Activated naive CD8-positive, alpha-beta T cell treated with anti-CD3 and anti-CD28 coated beads for 36 hours (primary cell): ENCODE results near the gene CYP27A1. TPM values are rescaled to one million over a fixed set of nuclear protein-coding genes. Genes with fewer than 3 reads are reported as not detected.

Experiments used
- DNase-seq: peaks from one replicate; pipeline ENCODE4 v3.0.0; 2021
- H3K27ac Mint-ChIP-seq: one replicate; pipeline ENCODE4 v1.8.0; 2022; ENCODE audit warnings: mild to moderate bottlenecking, moderate library complexity, mixed read lengths
- H3K27me3 Mint-ChIP-seq: one replicate; pipeline ENCODE4 v1.8.0; 2022; ENCODE audit warnings: mild to moderate bottlenecking, mixed read lengths
- H3K36me3 Mint-ChIP-seq: one replicate; pipeline ENCODE4 v1.8.0; 2021; ENCODE audit warnings: mild to moderate bottlenecking, mixed read lengths
- H3K4me1 Mint-ChIP-seq: one replicate; pipeline ENCODE4 v1.8.0; 2021; ENCODE audit warnings: mixed read lengths
- H3K4me3 Mint-ChIP-seq: one replicate; pipeline ENCODE4 v1.8.0; 2022; ENCODE audit warnings: mild to moderate bottlenecking, moderate library complexity, mixed read lengths
- H3K9me3 Mint-ChIP-seq: one replicate; pipeline ENCODE4 v1.8.0; 2022; ENCODE audit warnings: mixed read lengths
- total RNA-seq, 2 experiments: library from RNA; stranded (reverse); gene quantifications; one replicate each; pipeline ENCODE4 v1.2.3, GENCODE V29; 2021

The CYP27A1 gene
- total RNA-seq, 2 experiments from 2014 or later, result not detected

GRCh38 chr2:218850796-218851195 lies 68.8 kb downstream of the CYP27A1 start:
- no peak for DNase-seq
- Mint-ChIP-seq H3K4me1 (no peaks in the 10 kb centered on the region), H3K9me3 (no peaks in the 10 kb centered on the region), H3K27me3 (peaks cover 59% of the 10 kb centered on the region), H3K4me3 (no peak overlapping the region), H3K27ac (no peak overlapping the region), H3K36me3 (no peaks in the 10 kb centered on the region)

- Mint-ChIP-seq H3K36me3 (no peaks in the 10 kb centered on the region), H3K4me1 (no peaks in the 10 kb centered on the region), H3K27ac (no peak overlapping the region), H3K4me3 (no peak overlapping the region), H3K9me3 (no peaks in the 10 kb centered on the region), H3K27me3 (peaks cover 64% of the 10 kb centered on the region)
- no peak for DNase-seq
Measured at GRCh38 chr2:218851286-218851685, 69.3 kb downstream of the CYP27A1 start.

GRCh38 chr2:218852911-218853667 lies 71.1 kb downstream of the CYP27A1 start:
- Mint-ChIP-seq H3K9me3 (no peaks in the 10 kb centered on the region), H3K4me1 (peaks cover 3% of the 10 kb centered on the region), H3K27ac (no peak overlapping the region), H3K4me3 (no peak overlapping the region), H3K36me3 (no peaks in the 10 kb centered on the region), H3K27me3 (peaks cover 75% of the 10 kb centered on the region)
- peak; percentile 45 for DNase-seq

- Mint-ChIP-seq H3K4me1 (peaks cover 3% of the 10 kb centered on the region), H3K9me3 (no peaks in the 10 kb centered on the region), H3K27ac (no peak overlapping the region), H3K27me3 (peaks cover 82% of the 10 kb centered on the region), H3K36me3 (no peaks in the 10 kb centered on the region), H3K4me3 (no peak overlapping the region)
- DNase-seq, result no peak
Measured at GRCh38 chr2:218853766-218854165, 71.8 kb downstream of the CYP27A1 start.

- H3K36me3 Mint-ChIP-seq, result no peaks in the 10 kb centered on the region
Measured at GRCh38 chr2:218854860-218855259, 72.9 kb downstream of the CYP27A1 start.

GRCh38 chr2:218855305-218856166 lies 73.6 kb downstream of the CYP27A1 start:
- peaks cover 9% of the 10 kb centered on the region for H3K4me1 Mint-ChIP-seq
- DNase-seq, result no peak
- no peaks in the 10 kb centered on the region for H3K9me3 Mint-ChIP-seq
- H3K27ac Mint-ChIP-seq, result no peak overlapping the region
- peaks cover 89% of the 10 kb centered on the region for H3K27me3 Mint-ChIP-seq
- no peak overlapping the region for H3K4me3 Mint-ChIP-seq
- H3K36me3 Mint-ChIP-seq, result no peaks in the 10 kb centered on the region

More at GRCh38 chr2:218854860-218855259, 72.9 kb downstream of the CYP27A1 start:
- Mint-ChIP-seq H3K27me3 (peaks cover 88% of the 10 kb centered on the region), H3K27ac (no peak overlapping the region), H3K4me1 (peaks cover 3% of the 10 kb centered on the region), H3K4me3 (no peak overlapping the region), H3K9me3 (no peaks in the 10 kb centered on the region)
- no peak for DNase-seq

- Mint-ChIP-seq H3K27ac (no peak overlapping the region), H3K9me3 (no peaks in the 10 kb centered on the region), H3K4me1 (peaks cover 13% of the 10 kb centered on the region), H3K27me3 (peaks cover 89% of the 10 kb centered on the region), H3K36me3 (no peaks in the 10 kb centered on the region), H3K4me3 (no peak overlapping the region)
- no peak for DNase-seq
Measured at GRCh38 chr2:218856167-218856895, 74.4 kb downstream of the CYP27A1 start.

GRCh38 chr2:218856896-218857243 lies 74.9 kb downstream of the CYP27A1 start:
- no peaks in the 10 kb centered on the region for H3K9me3 Mint-ChIP-seq
- H3K4me1 Mint-ChIP-seq, result peaks cover 15% of the 10 kb centered on the region
- no peak for DNase-seq
- no peaks in the 10 kb centered on the region for H3K36me3 Mint-ChIP-seq
- H3K4me3 Mint-ChIP-seq, result no peak overlapping the region
- H3K27ac Mint-ChIP-seq, result no peak overlapping the region
- H3K27me3 Mint-ChIP-seq, result peaks cover 89% of the 10 kb centered on the region

- Mint-ChIP-seq H3K36me3 (no peaks in the 10 kb centered on the region), H3K27ac (no peak overlapping the region), H3K4me3 (no peak overlapping the region), H3K4me1 (peaks cover 15% of the 10 kb centered on the region), H3K9me3 (no peaks in the 10 kb centered on the region), H3K27me3 (peaks cover 93% of the 10 kb centered on the region)
- DNase-seq, result no peak
Measured at GRCh38 chr2:218857371-218858137, 75.6 kb downstream of the CYP27A1 start.

- H3K4me1 Mint-ChIP-seq, result peaks cover 15% of the 10 kb centered on the region
- H3K9me3 Mint-ChIP-seq, result no peaks in the 10 kb centered on the region
- peaks cover 92% of the 10 kb centered on the region for H3K27me3 Mint-ChIP-seq
- no peak for DNase-seq
- no peaks in the 10 kb centered on the region for H3K36me3 Mint-ChIP-seq
- no peak overlapping the region for H3K27ac Mint-ChIP-seq
- H3K4me3 Mint-ChIP-seq, result no peak overlapping the region
Measured at GRCh38 chr2:218858138-218858445, 76.1 kb downstream of the CYP27A1 start.

GRCh38 chr2:218858671-218859555 lies 77.0 kb downstream of the CYP27A1 start:
- no peaks in the 10 kb centered on the region for H3K36me3 Mint-ChIP-seq
- no peaks in the 10 kb centered on the region for H3K9me3 Mint-ChIP-seq
- peak overlapping the region; percentile 44 for H3K4me3 Mint-ChIP-seq
- H3K27ac Mint-ChIP-seq, result no peak overlapping the region
- DNase-seq, result no peak
- H3K4me1 Mint-ChIP-seq, result peaks cover 15% of the 10 kb centered on the region
- peaks cover 92% of the 10 kb centered on the region for H3K27me3 Mint-ChIP-seq

- H3K9me3 Mint-ChIP-seq, result no peaks in the 10 kb centered on the region
- no peaks in the 10 kb centered on the region for H3K36me3 Mint-ChIP-seq
- H3K27ac Mint-ChIP-seq, result no peak within 1 kb of the TSS
- DNase-seq, result no peak
- peak within 1 kb of the TSS; percentile 46 for H3K4me3 Mint-ChIP-seq
- H3K4me1 Mint-ChIP-seq, result peaks cover 15% of the 10 kb centered on the region
- H3K27me3 Mint-ChIP-seq, result peaks cover 92% of the 10 kb centered on the region
Measured at GRCh38 chr2:218859556-218859987, 77.6 kb downstream of the CYP27A1 start, which contains the start of gene WNT6. TSS of gene WNT6 (plus strand) at chr2:218859805. CDS start at chr2:218860038, 233 bp downstream.

- peak overlapping the region; percentile 46 for H3K4me3 Mint-ChIP-seq
- H3K9me3 Mint-ChIP-seq, result no peaks in the 10 kb centered on the region
- H3K27ac Mint-ChIP-seq, result no peak overlapping the region
- peaks cover 90% of the 10 kb centered on the region for H3K27me3 Mint-ChIP-seq
- peaks cover 15% of the 10 kb centered on the region for H3K4me1 Mint-ChIP-seq
- no peak for DNase-seq
- H3K36me3 Mint-ChIP-seq, result no peaks in the 10 kb centered on the region
Measured at GRCh38 chr2:218859988-218860831, 78.3 kb downstream of the CYP27A1 start.
